Suppressor macrophage (primary cell): Measurements from ENCODE around the gene PPP1R12B.
"Not testable (repeated sequence)": the region's sequence is repeated elsewhere in the genome, so short reads cannot be mapped to it uniquely, and the experiment has no call there.

Source experiments
- DNase-seq, 4 experiments: peaks; one replicate each; pipeline ENCODE4 v3.0.0-alpha.2; 2020 to 2022

Gene PPP1R12B

DNA sequence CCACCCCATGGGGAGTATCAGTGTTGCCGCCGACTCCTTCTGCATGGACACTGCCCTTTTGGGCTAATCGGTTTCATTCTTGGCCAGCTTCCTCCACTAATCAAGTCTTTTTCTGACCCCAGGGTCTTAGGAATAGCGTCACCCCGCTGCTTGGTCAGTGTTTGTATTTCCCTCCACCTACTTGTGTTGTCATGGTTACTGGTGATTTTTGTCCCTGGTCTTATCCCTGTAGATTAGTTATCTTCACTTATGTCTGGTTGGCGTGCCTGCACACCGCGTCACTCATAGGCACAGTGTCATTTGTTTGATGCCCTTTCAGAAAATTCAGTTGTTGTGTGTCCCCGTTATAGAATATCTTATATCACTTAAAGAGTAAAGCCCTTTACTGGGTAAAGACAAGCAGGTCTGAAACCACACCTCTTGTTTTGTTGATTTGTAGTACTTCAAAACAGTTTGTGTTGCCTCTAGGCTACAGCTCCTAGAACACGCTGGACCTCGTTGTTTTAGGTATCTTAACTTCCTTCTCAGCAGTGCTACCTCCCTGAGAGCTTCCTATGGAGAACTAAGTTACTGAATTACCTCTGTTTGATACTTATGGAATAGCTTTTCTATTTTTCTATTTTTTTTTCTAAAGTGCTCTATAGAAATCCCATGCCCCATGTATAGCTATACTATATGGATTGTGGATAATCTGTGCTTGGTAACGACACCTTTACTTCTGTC lies 868 bp downstream of the PPP1R12B start:
- peak; percentile 43 to 72 (median 48) for DNase-seq

GRCh38 chr1:202351725-202352124 lies 3.2 kb downstream of the PPP1R12B start:
- DNase-seq, result no peak

DNA sequence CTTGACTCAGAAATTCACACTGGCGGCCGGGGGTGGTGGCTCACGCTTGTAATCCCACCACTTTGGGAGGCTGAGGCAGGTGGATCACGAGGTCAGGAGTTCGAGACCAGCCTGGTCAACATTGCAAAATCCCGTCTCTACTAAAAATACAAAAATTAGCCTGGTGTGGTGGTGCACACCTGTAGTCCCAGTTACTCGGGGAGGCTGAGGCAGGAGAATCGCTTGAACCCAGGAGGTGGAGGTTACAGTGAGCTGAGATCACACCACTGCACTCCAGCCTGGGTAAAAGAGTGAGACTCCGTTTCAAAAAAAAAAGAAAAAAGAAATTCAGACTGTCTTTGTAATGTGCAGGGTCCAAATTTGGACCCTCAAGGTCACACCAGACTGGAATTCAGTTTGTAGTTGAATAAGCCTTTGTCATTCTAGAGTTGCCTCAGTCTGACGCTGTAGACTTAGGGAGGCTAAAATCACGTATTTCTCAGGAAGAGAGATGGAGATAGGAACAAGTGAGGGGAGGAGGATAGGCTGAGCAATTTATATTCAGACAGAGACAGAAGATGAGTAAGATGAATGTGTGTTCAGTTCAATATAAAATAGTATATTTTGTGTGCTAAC lies 4.2 kb downstream of the PPP1R12B start:
- not testable (repeated sequence) for DNase-seq

DNA sequence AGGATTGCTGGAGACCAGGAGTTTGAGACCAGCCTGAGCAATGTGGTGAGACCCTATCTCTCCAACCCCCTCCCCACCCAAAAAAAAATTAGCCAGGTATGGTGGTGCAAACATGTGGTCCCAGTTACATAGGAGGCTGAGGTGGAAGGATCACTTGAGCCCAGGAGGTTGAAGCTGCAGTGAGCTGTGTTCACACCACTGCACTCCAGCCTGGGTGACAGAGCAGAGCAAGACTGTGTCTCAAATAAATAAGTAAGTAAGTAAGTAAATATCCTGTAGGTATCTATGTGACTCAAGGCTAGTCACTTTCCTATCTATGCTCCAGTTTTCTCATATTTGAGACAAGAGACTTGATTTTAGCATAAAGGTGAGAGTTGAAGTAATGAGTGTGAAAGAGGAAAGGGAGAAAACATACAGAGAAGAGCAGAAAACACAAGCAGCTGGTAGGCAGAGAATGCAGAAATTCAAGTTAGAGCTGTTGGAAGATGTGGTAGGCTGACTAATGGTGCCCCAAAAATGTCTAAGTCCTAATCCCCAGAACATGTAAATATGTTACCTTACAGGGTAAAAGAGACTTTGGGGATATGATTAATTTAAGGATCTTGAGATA lies 7.5 kb downstream of the PPP1R12B start:
- no peak for DNase-seq

- no peak for DNase-seq
These were observed 9.0 kb downstream of the PPP1R12B start for GRCh38 chr1:202357506-202357905.

DNA sequence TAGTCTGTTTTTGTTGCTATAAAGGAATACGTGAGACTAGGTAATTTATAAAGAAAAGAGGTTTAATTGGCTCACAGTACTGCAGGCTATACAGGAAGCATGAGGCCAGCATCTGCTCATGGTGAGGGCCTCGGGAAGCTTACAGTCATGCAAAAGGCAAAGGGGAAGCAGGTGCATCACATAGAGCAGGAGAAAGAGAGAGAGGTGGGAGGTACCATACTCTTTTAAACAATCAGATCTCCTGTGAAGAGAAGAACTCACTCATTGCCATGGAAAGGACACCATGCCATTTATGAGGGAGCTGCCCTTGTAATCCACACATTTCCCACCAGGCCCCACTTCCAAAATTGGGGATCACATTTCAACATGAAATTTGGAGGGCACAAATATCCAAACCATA lies 12.7 kb downstream of the PPP1R12B start:
- DNase-seq, result no peak

DNA sequence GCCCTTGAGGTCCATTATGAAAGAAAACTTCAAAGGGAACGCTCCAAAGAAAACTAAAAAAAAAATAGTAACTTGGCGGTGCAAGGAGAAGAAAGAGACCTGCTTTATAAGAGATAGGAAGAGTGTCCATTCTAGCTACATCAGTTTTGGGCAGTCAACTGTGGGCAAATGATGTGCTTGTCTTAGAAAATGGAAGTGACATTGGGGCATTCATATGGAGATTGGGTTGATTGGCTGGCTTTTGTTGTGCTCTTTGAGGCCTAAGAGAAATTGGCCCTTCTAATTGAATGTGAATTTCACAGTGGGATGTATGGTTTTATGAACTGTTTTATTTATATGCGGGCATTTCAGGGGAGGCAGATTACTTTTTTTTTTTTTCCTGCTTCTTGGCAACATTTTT lies 13.2 kb downstream of the PPP1R12B start:
- DNase-seq, result no peak

DNA sequence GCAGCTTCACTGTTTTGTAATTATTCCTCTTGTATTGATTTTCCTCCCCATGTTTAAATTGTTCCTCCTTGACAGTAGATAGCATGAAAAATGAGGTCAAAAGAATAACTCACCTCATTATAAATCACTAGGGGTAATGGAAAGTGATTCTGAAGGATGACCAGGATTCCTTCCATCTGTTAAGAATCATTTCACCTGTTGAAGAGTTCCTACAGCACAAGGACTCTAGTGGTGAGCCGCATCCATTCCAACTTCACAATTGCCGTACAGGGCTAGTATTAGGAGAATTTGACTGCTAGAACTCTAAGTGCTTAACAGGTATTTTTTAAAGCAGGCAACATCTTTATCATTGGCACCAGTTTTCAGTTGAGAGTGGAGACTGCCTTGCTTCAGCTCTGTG lies 13.7 kb downstream of the PPP1R12B start:
- DNase-seq, result no peak

DNA sequence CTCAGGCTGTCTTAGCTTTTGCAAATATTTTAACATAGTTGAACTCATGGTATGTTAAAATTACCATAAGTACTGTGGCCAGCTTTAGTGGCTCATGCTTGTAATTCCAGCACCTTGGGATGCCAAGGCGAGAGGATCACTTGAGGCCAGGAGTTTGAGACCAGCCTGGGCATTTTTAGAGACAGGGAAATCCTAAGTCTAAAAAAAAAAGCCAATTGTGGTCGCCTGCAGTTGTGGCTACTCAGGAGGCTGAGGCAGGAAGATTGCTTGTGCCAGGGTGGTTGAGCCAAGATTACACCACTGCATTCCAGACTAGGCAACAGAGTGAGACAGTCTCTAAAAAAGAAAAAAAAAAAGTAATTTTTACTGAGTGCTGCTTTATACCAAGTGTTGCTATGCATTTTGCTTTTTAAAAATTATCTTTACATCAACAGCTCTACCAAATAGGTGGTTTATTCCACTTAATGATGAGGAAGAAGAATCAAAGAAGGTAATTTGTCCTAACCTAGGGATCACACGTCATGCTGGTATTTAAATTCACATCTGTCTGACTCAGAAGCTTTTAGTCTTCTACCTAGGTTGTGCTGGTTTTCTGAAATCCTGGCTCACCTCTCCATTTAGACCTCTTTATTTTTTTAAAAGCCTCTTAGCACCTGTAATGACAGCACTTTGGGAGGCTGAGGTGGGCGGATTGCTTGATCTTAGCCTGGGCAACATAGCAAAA lies 16.8 kb downstream of the PPP1R12B start:
- DNase-seq, result no peak

- DNase-seq, result no peak
These were observed 18.8 kb downstream of the PPP1R12B start for GRCh38 chr1:202367271-202367670.

DNA sequence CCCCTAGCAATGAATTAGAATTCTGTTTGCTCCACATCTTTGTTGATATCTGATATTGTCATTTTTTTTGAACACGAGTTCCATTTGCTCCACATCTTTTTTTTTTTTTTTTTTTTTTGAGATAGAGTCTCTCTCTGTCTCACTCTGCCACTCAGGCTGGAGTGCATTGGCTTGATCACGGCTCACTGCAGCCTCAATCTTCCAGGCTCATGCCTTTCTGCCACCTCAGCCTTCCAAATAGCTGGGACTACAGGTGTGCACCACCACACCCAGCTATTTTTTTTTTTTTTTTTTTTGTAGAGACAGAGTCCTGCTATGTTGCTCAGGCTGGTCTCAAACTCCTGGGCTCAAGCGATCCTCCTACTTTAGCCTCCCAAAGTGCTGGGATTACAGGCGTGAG lies 22.4 kb downstream of the PPP1R12B start:
- not testable (repeated sequence) for DNase-seq

DNA sequence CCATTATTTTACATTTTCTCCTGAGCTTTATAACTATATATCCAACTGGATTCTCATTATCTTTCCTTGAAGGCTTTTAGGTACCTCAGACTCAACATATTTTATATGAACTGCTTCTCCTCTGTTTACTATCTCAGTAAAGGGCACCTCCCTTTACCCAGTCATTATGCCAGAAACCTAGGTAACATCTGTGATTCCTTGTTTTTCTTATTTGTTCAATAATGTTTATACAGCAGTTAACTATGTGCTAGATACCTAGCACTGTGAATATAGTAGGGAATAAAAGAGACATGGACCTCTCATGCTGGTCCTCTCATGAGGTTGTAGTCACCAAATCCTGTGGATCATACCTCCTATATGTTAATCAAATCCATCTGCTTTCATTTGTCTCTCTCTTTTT lies 25.6 kb downstream of the PPP1R12B start:
- DNase-seq, result no peak

DNA sequence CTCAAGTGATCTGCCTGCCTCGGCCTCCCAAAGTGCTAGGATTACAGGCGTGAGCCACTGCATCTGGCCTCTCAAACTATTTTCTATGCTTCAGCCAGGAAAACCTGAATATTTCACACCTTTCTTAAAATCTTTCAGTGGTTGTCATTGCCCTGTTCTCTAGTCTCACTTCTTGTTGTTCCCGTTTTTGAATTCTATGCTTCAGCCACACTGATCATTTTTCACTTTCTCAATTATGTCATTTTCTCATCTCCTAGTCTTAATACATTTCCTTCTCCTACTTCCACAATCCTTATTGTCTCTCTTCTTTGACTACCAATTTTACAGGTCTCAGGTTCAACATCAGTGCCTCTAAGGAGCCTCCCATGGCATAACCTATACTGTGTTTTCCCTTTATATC lies 26.7 kb downstream of the PPP1R12B start:
- peak in 2 of 4 experiments; percentile 5 to 10 for DNase-seq

DNA sequence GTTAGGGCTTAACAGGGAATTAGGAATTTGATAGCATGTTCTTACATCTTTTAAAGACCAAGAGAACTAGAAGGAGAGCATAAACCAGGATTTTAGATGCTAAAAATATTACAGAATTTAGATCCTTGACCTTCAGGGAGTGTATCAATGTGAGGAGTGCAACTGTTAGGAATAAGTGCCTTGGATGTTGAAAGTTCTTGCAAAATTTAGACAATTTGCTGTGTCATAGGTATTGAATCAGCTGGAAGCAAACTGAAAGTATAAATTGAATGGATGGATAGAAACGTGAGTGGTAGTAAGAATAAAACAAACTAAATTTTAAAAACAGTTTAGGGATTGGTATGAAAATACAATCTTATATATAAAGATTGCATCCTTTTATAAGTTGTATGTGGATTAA lies 27.7 kb downstream of the PPP1R12B start:
- DNase-seq, result peak in 2 of 4 experiments; percentile 27 to 28

- not testable (repeated sequence) for DNase-seq
These were observed 31.5 kb downstream of the PPP1R12B start for GRCh38 chr1:202379884-202380529.

GRCh38 chr1:202380535-202380934 lies 32.0 kb downstream of the PPP1R12B start:
- DNase-seq, result not testable (repeated sequence)

GRCh38 chr1:202381867-202382266 lies 33.4 kb downstream of the PPP1R12B start:
- not testable (repeated sequence) for DNase-seq

GRCh38 chr1:202395831-202396230 lies 47.3 kb downstream of the PPP1R12B start:
- DNase-seq, result peak in 3 of 4 experiments; percentile 8 to 47 (median 38)

DNA sequence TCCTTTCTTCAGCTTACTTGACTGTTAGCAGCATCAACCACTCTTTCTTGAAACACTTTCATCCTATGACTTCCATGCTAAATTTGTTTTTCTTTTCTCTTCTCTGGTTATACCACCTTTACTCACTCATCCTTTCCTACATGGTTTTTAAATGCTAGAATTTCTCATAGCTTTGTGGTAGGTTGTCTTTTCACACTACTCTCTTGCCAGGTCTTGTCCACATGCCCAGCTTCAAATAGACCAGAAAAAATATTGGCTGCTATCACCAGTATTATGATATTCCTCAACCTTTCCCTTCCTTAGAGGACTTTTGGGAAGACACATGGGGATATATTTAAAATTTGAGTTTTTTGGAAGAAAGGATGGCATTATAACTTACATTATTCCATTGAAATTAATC lies 48.8 kb downstream of the PPP1R12B start:
- no peak for DNase-seq

- DNase-seq, result not testable (repeated sequence)
These were observed 49.9 kb downstream of the PPP1R12B start for GRCh38 chr1:202398439-202398838.

DNA sequence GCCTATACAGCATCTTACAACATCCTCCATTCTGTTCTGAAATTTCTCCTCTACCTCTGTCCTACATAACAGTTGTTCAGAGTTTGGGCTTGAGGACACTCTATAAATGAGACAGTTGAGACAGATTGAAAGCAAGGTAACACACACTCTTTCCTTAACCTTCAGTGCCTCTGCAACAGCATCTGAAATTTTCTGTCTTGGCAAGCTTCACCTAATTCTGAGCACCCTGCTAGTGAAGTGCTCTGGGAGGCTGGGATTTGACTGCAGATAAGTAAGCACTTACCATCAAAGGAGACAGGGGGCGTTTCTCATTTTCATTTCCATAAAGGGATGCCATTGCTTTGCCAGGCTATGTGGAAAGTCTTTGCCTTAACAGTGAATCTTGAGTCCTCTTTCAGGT lies 53.3 kb downstream of the PPP1R12B start:
- DNase-seq, result not testable (repeated sequence)

- not testable (repeated sequence) for DNase-seq
These were observed 54.9 kb downstream of the PPP1R12B start for GRCh38 chr1:202403381-202403780.

GRCh38 chr1:202405928-202406327 lies 57.4 kb downstream of the PPP1R12B start:
- DNase-seq, result no peak
